ENCODE measurements around the gene IRAG1.
"Not testable (repeated sequence)": the region's sequence is repeated elsewhere in the genome, so short reads cannot be mapped to it uniquely, and the experiment has no call there.

Gene IRAG1

DNA sequence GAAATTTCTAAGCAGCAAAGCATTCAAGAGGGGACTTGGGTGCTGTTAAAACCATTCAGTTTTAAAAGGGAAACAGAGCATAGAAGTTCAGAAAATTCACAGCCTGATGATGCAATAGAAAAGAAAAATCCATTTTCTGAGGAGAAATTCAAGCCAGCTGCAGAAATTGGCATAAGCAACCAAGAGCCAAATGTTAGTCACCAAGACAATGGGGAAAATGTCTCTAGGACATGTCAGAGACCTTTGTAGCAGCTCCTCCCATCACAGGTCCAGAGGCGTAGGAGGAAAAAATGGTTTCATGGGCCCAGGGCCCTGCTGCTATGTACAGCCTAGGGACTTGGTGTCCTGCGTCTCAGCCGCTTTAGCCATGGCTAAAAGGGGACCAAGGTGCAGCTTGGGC, 5.5 kb upstream of the IRAG1 start:
- DNase-seq = no peak

- DNase-seq = no peak
Observed at GRCh38 chr11:10697323-10697620, 3.7 kb upstream of the IRAG1 start.

DNA sequence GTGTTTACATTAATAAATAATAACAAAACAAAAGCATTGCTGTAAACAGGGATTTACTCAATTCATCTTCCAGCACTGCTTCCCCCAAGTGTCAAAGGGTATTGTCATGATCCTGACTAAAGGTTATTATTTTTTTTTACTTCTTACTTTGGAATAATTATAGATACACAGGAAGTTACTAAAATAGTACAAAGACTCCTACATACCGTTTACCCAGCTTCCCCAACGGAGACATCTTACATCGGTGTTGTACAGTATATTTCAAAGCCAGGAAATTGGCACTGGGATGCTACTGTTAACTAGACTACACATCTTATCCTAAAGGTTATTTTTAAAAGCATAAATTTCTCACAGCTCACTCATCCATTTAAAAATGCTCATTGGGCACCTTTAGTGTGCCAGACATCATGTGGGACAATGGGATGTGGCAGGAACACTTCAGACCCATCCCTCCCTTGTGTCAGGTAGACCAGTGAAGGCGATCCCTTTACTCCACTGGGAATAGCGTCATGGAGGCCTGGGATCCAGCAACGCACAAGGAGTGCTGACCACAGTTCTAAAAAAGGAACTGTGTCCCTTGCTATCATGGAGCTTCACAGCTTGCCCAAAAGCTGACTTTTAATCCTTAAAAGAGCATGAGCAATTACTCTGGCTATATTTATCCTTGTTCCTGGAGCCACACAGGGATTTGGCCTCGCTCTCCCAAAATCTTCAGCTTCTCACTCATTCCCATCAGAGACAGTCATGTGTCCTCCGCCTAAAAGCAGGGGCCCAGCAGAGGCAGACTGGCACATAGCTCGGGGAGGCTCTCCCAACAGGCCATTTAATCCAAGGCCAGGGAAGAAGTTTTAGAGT, 3.1 kb upstream of the IRAG1 start:
- DNase-seq = no peak

- DNase-seq = no peak
Observed at GRCh38 chr11:10695833-10696232, 2.3 kb upstream of the IRAG1 start.

- DNase-seq = no peak
Observed at GRCh38 chr11:10694486-10695239, 1.1 kb upstream of the IRAG1 start.

DNA sequence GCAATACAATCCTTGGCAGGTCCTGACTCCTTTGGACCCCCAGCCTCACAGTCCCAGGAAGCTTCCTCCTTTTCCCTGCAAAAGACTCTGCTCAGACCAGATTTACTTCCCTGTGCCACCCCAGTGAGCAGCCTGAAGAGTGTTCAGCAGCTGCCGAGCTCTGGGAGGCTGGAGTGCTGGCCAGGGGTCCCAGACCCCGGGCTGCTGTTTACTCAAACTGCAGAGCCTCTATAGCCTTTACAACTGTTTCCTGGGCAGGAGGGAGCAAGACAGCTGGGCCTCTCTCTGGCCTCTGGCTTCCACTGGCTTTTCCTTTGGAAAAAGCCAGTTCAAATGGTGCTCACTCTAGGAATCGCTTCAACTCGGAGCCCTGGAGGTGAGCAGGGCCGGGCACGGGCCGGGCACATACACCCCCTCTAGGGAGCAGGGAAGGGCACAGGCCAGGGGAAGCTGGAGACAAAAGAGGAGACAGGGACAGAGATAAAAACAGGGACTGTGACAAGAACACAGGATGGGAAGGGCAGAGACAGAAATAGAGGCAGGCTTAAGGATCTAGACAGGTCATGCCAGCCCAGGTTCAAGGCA, 932 bp downstream of the IRAG1 start:
- DNase-seq = no peak

DNA sequence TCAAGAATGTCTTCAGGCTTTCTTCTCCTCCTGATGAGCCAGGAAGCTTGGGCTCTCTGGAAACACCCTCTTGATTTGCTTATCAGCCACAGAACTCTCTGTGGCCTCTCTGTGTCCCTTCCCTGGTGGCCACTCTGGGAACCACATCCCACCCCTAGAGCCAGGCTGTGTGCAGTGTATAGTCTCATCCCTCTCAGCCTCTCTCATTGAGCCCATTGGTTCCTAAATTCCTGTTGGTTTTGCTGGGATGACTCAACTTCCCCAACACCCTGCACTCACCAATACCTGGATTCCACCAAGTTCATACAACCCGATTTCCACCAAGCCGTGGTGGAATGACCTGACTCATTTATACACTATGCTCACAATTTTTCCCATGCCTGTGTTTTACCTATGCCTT, 5.2 kb downstream of the IRAG1 start:
- no peak for DNase-seq

GRCh38 chr11:10686311-10686710, 7.2 kb downstream of the IRAG1 start:
- no peak for DNase-seq

GRCh38 chr11:10683429-10683828, 10.1 kb downstream of the IRAG1 start:
- no peak for DNase-seq

GRCh38 chr11:10680956-10681487, 12.5 kb downstream of the IRAG1 start:
- no peak for DNase-seq

- not testable (repeated sequence) for DNase-seq
Observed at GRCh38 chr11:10680279-10680678, 13.3 kb downstream of the IRAG1 start.

DNA sequence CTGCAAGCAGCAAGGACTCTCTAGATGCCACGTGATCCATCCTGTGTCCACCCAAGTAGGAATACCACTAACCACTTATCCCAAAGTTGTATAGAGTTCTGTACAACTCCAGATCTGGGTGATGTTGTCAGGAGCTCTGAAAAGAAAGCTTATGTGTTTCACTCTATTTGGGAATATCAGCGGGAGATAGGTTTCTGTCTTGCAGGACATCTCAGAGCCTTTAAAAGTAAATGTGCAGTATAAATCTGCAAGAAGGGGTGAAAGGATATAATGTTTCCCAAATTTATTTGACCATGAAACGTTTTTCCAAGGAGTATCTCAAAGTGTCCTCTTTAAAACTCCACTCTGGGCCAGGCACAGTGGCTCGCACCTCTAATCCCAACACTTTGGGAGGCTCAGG, 13.9 kb downstream of the IRAG1 start:
- no peak for DNase-seq

- no peak for DNase-seq
Observed at GRCh38 chr11:10678101-10678500, 15.5 kb downstream of the IRAG1 start.

GRCh38 chr11:10676919-10677318, 16.6 kb downstream of the IRAG1 start:
- DNase-seq = no peak

- DNase-seq = no peak
Observed at GRCh38 chr11:10674911-10675440, 18.6 kb downstream of the IRAG1 start.

DNA sequence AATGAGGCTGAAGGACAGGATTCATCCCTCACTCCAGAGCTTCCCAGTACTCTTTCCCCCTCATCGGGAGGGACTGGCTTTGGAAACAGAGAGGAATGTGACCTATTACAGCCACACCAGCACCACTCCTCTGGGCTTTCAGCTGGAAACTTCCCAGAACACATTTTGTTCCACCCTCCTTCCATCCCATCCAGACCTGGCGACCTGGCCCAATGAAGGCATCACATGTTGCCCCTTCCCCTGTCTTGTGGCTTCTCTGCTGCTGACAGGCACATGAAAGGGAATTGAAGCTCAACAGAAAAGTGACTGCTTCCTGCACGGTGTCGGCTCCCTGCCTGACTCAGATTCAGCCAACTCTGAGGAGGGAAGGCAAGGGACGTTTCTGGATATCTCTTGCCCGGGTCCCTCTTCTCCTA, 19.1 kb downstream of the IRAG1 start:
- no peak for DNase-seq

DNA sequence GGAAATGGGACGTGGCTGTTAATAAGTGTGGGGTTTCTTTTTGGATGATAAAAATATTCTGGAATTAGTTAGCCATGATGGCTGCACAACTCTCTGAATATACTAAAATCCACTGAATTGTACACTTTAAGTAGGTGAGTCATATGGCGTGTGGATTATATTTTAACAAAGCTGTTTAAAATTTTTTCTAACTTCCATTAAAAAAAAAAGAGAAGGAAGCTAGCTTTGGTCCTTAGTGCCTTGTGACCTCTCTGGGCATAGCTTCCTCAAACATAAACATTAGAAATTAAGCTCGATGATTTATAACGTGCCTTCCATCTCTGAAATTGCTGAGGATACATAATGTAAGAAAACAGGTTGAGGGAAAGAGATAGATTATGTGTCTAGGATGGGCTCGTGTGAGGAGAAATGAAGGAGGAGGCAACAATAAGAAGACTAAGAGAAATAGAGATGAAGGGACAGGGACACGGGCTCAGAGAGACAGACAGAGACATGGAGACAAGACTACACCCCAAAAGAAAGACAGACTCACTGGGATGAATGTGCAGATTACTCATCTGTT, 20.0 kb downstream of the IRAG1 start:
- no peak for DNase-seq

- DNase-seq = no peak
Observed at GRCh38 chr11:10670099-10670498, 23.5 kb downstream of the IRAG1 start.

DNA sequence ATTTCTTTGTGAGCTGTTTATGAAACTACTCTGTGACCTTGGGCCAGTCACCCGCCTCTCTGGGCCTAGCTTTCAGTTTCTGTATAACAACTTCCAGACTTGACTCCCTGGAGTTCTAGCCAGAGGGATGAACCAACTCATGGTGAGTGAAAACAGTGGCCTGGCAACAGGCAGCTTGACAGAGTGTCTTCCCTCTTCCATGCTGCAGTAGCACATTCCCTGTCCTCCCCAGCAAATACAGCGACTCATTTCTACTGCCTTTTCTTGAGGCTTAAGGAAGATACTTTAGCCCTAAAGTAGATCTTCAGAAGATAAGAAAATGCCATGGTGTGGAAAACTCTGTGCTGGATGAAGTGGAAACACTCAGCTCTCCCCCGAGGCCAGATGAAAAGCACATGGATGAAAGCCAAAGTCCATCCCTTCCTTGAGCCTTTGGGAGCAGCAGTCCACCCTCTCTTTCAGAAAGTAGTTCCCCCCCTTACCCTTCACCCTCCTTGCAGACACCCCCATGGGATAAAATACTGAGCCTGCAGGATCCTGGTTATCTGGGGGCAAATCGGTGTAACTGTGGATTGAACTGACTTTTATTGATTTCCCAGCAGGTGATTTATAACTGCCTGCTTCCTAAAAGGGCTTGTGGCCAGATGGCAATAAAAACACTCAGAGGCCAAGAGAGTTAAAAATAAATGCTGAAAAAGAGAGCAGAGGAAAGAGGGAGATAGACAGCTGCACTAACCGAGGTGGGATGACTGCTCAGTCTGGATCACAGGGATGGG, 24.1 kb downstream of the IRAG1 start:
- DNase-seq = peak; percentile 63 to 78

GRCh38 chr11:10667521-10667885, 26.1 kb downstream of the IRAG1 start:
- DNase-seq = no peak

GRCh38 chr11:10666556-10667520, 26.7 kb downstream of the IRAG1 start:
- DNase-seq = no peak
